Subcutaneous adipose tissue (tissue), 4 donors: ENCODE measurements around the gene ARL16. TPM values are rescaled to one million over a fixed set of nuclear protein-coding genes. Genes with fewer than 3 reads are reported as not detected.

Source experiments
- CTCF ChIP-seq: fragments of 450-650 bp; IDR thresholded peaks from one replicate; pipeline ENCODE4 v1.5.1; 2016; ENCODE audit warnings: low read depth, mild to moderate bottlenecking, control low read depth, antibody characterized with exemption, moderate library complexity
- total RNA-seq, 4 donors: library from RNA; depleted of rRNA; stranded (reverse); fragments of >200 nt; gene quantifications; one replicate each; pipeline ENCODE4 v1.1.0, GENCODE V29; 2016

ARL16 gene
- total RNA-seq, 4 donors from 2014 or later, result 13.2 to 40.3 (median 36.4) TPM

DNA sequence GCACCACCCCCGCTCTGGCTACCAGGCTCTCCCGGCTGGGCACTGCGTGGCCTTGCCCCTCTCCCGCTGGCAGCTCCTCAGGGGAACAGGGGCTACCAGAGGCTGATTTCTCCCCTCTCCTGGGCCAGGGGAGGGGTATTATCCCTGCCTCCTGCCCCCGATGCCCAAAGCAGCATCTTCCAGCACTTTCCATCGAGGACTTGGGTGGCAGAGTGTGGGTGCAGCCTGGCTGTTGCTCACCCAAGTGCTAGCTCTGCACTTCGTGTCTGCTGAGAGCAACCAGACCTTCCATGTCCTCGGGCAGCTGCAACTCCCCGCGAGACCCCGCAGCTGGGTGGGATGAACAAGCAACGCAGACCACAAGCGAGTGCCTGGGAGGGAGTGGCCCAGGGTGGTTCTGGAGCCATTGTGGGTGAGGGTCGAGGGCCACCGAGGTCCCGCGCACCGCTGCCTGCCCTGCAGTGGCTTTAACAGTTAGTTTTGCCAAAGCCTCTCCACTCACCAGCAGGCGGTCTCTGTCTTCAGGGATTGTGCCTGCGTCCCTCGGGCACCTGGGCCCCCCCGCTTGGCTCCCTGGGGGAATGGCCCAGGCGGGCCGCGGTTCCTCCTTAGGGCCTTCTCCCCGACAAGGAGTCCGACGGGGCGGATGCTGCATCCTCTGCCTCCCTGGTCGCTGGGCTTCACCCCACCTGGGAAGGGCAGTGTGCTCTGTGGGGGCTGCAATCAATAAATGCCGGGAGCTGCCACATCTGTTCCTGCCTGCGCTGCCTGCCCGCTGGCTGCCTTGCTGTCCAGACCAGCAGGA, 36.9 kb upstream of the ARL16 start:
- TF ChIP-seq CTCF, result no peak

GRCh38 chr17:81719410-81720266, 36.0 kb upstream of the ARL16 start:
- TF ChIP-seq CTCF, result no peak

GRCh38 chr17:81717766-81718089, 34.1 kb upstream of the ARL16 start:
- TF ChIP-seq CTCF, result no peak

GRCh38 chr17:81717049-81717765, 33.6 kb upstream of the ARL16 start:
- TF ChIP-seq CTCF, result no peak

- no peak for TF ChIP-seq CTCF
Observed at GRCh38 chr17:81716674-81716996, 33.0 kb upstream of the ARL16 start.

DNA sequence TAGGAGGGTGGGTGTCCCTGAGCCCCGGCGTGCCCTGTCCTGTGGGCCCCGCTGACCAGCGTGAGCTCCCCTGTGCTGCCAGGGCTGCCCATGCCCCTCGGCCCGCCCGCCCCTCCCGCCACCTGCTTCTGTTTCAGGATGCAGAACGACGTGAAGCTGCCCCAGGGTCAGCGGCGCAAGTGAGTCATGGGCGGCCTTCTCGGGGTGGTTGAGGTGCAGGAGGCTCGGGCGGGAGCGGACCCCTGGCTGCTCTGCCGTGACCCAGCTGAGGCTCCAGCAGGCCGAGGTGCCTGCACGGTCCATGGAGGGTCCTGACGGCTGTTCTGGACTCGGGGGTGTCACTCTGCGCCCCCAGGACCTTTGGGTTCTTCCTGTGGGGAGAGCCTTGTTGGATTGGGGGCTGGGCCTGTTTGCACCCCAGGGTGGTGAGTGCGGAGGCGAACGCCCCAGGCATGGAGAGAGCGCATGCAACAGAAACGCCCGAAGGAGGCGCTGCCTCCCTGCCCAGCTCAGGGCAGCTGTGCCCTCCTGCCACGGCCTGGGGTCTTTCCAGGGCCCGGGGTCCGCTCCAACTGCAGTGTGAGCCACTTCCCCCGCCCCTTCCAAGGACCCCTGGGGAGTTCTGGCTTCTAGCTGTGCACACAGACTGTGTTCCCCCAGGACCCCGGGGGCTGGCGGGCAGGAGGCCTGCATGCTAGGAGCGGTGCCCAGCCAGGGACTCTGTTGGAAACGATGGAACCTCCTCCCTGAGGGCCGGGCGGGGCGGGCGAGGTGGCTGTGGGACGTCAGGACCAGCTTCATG, 32.5 kb upstream of the ARL16 start:
- TF ChIP-seq CTCF, result no peak
